ENCODE data around the gene RPS14.
A peak's percentile ranks its signal among the peaks of the same experiment; 100 is the strongest.

DNA sequence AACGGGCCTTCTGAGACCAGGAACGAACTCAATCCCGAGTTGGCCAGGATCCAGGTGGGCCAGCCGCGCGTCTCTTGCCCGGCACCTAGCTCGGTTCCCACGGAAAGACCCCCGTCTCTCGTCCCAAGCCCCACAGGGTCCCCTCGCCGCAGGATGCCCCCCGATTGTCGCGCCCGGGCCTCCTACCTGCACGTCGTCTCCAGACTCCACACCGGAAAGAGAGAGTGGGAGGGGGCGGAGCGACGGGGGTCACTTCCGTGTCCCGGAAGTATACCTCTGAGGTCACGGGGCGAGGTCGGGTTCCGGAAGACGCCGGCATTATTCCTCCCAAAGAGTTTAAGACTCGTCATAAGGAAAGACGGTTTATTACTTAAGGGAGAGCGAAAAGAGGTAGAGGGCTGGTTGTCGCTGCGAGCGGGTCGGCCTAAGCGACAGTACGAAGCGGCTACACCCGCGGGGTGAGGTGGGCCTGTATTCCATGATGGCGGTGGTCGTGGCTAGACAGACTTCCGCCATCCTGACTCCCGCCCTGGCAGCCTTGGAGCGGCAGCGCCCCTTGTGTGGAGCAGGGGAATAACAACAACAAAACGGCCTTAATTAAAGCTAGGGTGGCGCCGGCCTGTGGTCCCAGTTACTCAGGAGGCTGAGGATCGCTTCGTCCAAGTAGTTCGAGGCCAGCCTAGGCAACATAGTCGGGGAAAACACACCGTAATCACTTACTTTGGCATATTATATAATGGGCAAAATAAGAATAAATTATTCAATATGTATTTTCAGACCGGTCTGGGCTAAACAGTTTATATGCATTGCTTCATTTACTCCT is at the start of gene RPS14:
- no peak for TF ChIP-seq EZH2 (IDR thresholded peaks at IDR 0.05)
- TF ChIP-seq EZH2phosphoT487 (IDR thresholded peaks at IDR 0.05): no peak
- TF ChIP-seq, protein P1, sequence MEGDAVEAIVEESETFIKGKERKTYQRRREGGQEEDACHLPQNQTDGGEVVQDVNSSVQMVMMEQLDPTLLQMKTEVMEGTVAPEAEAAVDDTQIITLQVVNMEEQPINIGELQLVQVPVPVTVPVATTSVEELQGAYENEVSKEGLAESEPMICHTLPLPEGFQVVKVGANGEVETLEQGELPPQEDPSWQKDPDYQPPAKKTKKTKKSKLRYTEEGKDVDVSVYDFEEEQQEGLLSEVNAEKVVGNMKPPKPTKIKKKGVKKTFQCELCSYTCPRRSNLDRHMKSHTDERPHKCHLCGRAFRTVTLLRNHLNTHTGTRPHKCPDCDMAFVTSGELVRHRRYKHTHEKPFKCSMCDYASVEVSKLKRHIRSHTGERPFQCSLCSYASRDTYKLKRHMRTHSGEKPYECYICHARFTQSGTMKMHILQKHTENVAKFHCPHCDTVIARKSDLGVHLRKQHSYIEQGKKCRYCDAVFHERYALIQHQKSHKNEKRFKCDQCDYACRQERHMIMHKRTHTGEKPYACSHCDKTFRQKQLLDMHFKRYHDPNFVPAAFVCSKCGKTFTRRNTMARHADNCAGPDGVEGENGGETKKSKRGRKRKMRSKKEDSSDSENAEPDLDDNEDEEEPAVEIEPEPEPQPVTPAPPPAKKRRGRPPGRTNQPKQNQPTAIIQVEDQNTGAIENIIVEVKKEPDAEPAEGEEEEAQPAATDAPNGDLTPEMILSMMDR (IDR thresholded peaks at IDR 0.05): peak; percentile 86
